A549 (cell line): Measurements from ENCODE around the gene REN. TPM values are rescaled to one million over a fixed set of nuclear protein-coding genes. Genes with fewer than 3 reads are reported as not detected.

Experiments used
- ATAC-seq, 2 experiments: fragments of 200-7000 bp in 1 of 2; fragments of >200 bp in 1 of 2; cut with Nextera tagmentation in 1 of 2; cut with Tn5 transposase in 1 of 2; 3 replicates each; pipeline versions ENCODE4 v1.8.0 to v1.9.1; 2018 to 2020; ENCODE audit warnings: mild to moderate bottlenecking in 1 of 2, moderate library complexity in 1 of 2
- CTCF ChIA-PET: fragments of 300-600 bp; sonication (Branson Sonifier 250); formaldehyde crosslinking; extraction: SDS; loops from one replicate; lab custom pipeline; 2021; ENCODE audit warnings: antibody characterized with exemption, inconsistent platforms; lab: Yijun Ruan, JAX
- POLR2A ChIA-PET: fragments of 350-600 bp; formaldehyde crosslinking; extraction: SDS; loops from one replicate; lab custom pipeline; 2021; ENCODE audit warnings: antibody characterized with exemption, inconsistent platforms; lab: Yijun Ruan, JAX
- DNase-seq, 2 experiments: peaks; one replicate each; pipeline versions ENCODE4 v3.0.0 to v3.0.0-alpha.2; 2011 to 2016; ENCODE audit warnings: low read depth in 1 of 2, low spot score in 1 of 2
- FAIRE-seq: peaks from 2 replicates; lab custom pipeline; 2011; peaks lifted over from hg19 to GRCh38; lab: Jason Lieb, UNC
- H3K27ac ChIP-seq, 2 experiments: fragments of >200 bp; sonication (Bioruptor Twin); formaldehyde crosslinking; 3 replicates each; pipeline ENCODE4 v1.5.1; 2016 to 2017
- H3K4me1 ChIP-seq: fragments of >200 bp; sonication (Bioruptor Twin); formaldehyde crosslinking; 3 replicates; pipeline ENCODE4 v1.6.1; 2016
- H3K4me2 ChIP-seq: fragments of >200 bp; sonication (Bioruptor Twin); formaldehyde crosslinking; 3 replicates; pipeline ENCODE4 v1.6.1; 2016
- H3K4me3 ChIP-seq: fragments of >200 bp; sonication (Bioruptor Twin); formaldehyde crosslinking; 3 replicates; pipeline ENCODE4 v1.5.1; 2016
- H3K9me3 ChIP-seq: fragments of >200 bp; sonication (Bioruptor Twin); formaldehyde crosslinking; 3 replicates; pipeline ENCODE4 v1.6.1; 2016
- EP300 ChIP-seq, 2 experiments: fragments of >200 bp; sonication (Bioruptor Twin); formaldehyde crosslinking; IDR thresholded peaks; 2 replicates in 1 of 2; 3 replicates in 1 of 2; pipeline ENCODE4 v1.6.1; 2016 to 2017
- HEYL ChIP-seq: fragments of 250-450 bp; sonication (Bioruptor Pico); IDR thresholded peaks from 2 replicates; pipeline ENCODE4 v1.8.0; 2021; ENCODE audit warnings: mild to moderate bottlenecking, moderate library complexity
- HOXB5 ChIP-seq: fragments of 250-450 bp; sonication (Bioruptor Pico); IDR thresholded peaks from 2 replicates; pipeline ENCODE4 v1.5.0; 2020; ENCODE audit warnings: mild to moderate bottlenecking, moderate library complexity
- KDM1A ChIP-seq: fragments of 200-600 bp; sonication (generic); IDR thresholded peaks from 2 replicates; pipeline ENCODE4 v1.6.1; 2016; ENCODE audit warnings: low read depth, mild to moderate bottlenecking
- NFE2L2 ChIP-seq: fragments of 150-350 bp; conservative IDR thresholded peaks from 2 replicates; pipeline ENCODE4 v1.6.1; 2014; ENCODE audit warnings: low read length
- POLR2AphosphoS2 ChIP-seq: conservative IDR thresholded peaks from 2 replicates; pipeline ENCODE4 v1.6.1; 2012; ENCODE audit warnings: low read length, improper control_type of control experiment, inconsistent platforms
- RAD21 ChIP-seq, 2 experiments: fragments of >200 bp in 1 of 2; sonication (Bioruptor Twin) in 1 of 2; formaldehyde crosslinking in 1 of 2; IDR thresholded peaks in 1 of 2; conservative IDR thresholded peaks in 1 of 2; 2 replicates in 1 of 2; 3 replicates in 1 of 2; pipeline ENCODE4 v1.6.1; 2012 to 2018; ENCODE audit warnings: inconsistent platforms in 1 of 2
- RFX5 ChIP-seq: fragments of 450-650 bp; IDR thresholded peaks from 2 replicates; pipeline ENCODE4 v1.7.1; 2014; ENCODE audit warnings: antibody characterized with exemption, mild to moderate bottlenecking, moderate library complexity
- SMC3 ChIP-seq: fragments of >200 bp; sonication (Bioruptor Twin); formaldehyde crosslinking; IDR thresholded peaks from 3 replicates; pipeline ENCODE4 v1.6.1; 2018; ENCODE audit warnings: inconsistent platforms
- TFCP2L1 ChIP-seq: fragments of 250-450 bp; sonication (Bioruptor Pico); IDR thresholded peaks from 2 replicates; pipeline ENCODE4 v1.5.0; 2021; ENCODE audit warnings: mild to moderate bottlenecking
- ZFP36 ChIP-seq: fragments of 450-650 bp; IDR thresholded peaks from 2 replicates; pipeline ENCODE4 v1.6.1; 2014; ENCODE audit warnings: borderline replicate concordance; ENCODE audit not compliant: partially characterized antibody
- ZSCAN20 ChIP-seq: fragments of 250-450 bp; sonication (Bioruptor Pico); IDR thresholded peaks from 2 replicates; pipeline ENCODE4 v1.8.0; 2022; ENCODE audit warnings: mild to moderate bottlenecking, moderate library complexity
- WGBS: methylation state at CpG from one replicate; pipeline ENCODE4 v1.1.6; 2017; ENCODE audit errors: missing lambda C conversion rate; 5-methylcytosine and 5-hydroxymethylcytosine counted together
- polyA plus RNA-seq, 4 experiments: library from polyadenylated mRNA; depleted of rRNA in 3 of 4; stranded (reverse); fragments of >200 nt; fragmentation: RNase III in 1 of 4; extraction: RNeasy Plus Mini Kit Qiagen cat#74134 plus additional on column Dnase treatment in 1 of 4; gene quantifications; 2 replicates in 3 of 4; 3 replicates in 1 of 4; pipeline ENCODE4 v1.2.3, GENCODE V29; 2011 to 2017
- TF ChIP-seq, protein P1 (sequence below): fragments of >200 bp; sonication (Bioruptor Twin); formaldehyde crosslinking; IDR thresholded peaks from 3 replicates; pipeline ENCODE4 v1.5.1; 2016
- TF ChIP-seq, protein P2 (sequence below): fragments of >200 bp; sonication (Bioruptor Twin); formaldehyde crosslinking; IDR thresholded peaks from 3 replicates; pipeline ENCODE4 v1.6.1; 2016
- TF ChIP-seq, protein P3 (sequence below): fragments of 250-450 bp; sonication (Bioruptor Pico); IDR thresholded peaks from 2 replicates; pipeline ENCODE4 v1.5.0; 2021; ENCODE audit warnings: mild to moderate bottlenecking, moderate library complexity, borderline replicate concordance

Gene REN
- polyA plus RNA-seq, 2 of the 4 experiments (the other 2 are of a cell fraction) = not detected

DNA sequence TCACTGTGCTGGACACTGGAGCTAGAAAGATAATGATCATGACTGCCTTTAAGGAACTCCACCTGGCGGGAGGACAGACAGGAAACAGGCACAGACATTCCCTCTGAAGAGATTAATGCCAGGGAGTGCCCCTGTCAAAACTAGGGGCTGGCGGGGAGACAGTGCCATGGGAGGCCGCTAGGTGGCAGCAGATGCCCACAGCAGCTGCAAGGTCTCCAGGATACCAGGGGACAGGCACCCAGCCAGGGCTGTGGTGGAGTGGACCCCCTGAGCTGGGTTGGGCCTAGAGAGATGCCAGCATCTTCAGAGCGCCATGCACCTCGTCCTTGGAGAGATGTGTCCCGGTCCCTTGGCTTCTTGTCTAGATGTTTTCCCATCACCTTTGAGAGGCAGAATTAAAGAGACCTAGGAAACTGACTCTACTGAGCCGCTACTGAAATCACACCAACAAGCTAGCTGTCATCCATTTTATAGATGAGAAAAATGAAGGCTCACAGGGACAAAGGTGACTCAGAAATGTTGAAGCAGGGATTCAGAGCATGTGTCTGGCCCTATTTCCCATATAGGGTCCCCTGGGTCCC lies 3.6 kb downstream of the REN start:
- no peaks in the 10 kb centered on the region for H3K4me1 ChIP-seq
- H3K4me3 ChIP-seq = no peak overlapping the region
- no peaks in the 10 kb centered on the region for H3K9me3 ChIP-seq
- peak; percentile 89 to 98 for ATAC-seq
- no peak overlapping the region for H3K4me2 ChIP-seq
- TF ChIP-seq TFCP2L1 (CRISPR knock-in tag) (no peak), HEYL (CRISPR knock-in tag) (no peak), RAD21 (conservative IDR thresholded peaks at IDR 0.05 in 1 of 2, IDR thresholded peaks at IDR 0.05 in 1 of 2) (peak; percentile 97), NFE2L2 (no peak), HOXB5 (0 out of 2 replicates have a peak, but pooled peaks have one; percentile 36), SMC3 (peak; percentile 91), ZFP36 (no peak)
- TF ChIP-seq, protein P1, sequence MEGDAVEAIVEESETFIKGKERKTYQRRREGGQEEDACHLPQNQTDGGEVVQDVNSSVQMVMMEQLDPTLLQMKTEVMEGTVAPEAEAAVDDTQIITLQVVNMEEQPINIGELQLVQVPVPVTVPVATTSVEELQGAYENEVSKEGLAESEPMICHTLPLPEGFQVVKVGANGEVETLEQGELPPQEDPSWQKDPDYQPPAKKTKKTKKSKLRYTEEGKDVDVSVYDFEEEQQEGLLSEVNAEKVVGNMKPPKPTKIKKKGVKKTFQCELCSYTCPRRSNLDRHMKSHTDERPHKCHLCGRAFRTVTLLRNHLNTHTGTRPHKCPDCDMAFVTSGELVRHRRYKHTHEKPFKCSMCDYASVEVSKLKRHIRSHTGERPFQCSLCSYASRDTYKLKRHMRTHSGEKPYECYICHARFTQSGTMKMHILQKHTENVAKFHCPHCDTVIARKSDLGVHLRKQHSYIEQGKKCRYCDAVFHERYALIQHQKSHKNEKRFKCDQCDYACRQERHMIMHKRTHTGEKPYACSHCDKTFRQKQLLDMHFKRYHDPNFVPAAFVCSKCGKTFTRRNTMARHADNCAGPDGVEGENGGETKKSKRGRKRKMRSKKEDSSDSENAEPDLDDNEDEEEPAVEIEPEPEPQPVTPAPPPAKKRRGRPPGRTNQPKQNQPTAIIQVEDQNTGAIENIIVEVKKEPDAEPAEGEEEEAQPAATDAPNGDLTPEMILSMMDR = peak; percentile 98
- TF ChIP-seq, protein P2, sequence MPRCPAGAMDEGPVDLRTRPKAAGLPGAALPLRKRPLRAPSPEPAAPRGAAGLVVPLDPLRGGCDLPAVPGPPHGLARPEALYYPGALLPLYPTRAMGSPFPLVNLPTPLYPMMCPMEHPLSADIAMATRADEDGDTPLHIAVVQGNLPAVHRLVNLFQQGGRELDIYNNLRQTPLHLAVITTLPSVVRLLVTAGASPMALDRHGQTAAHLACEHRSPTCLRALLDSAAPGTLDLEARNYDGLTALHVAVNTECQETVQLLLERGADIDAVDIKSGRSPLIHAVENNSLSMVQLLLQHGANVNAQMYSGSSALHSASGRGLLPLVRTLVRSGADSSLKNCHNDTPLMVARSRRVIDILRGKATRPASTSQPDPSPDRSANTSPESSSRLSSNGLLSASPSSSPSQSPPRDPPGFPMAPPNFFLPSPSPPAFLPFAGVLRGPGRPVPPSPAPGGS = no peak
- ChIA-PET CTCF (interaction anchor here (0.5 to 16.3 kb wide), 88 partner anchors 10 to 989 kb away, joined by 3 to 314 read pairs (median 5); partner anchors contain the start of genes ETNK2, GOLT1A, KISS1 and PLEKHA6), POLR2A (interaction anchor here (0.7 kb wide), 1 partner anchor 835 kb away, joined by 5 read pairs; no protein-coding TSS in a partner anchor)
- no peak overlapping the region for H3K27ac ChIP-seq
- 12% methylated on average over 7 of the region's 7 CpGs for WGBS
- DNase-seq = peak; percentile 77 to 85
- no peak for FAIRE-seq

DNA sequence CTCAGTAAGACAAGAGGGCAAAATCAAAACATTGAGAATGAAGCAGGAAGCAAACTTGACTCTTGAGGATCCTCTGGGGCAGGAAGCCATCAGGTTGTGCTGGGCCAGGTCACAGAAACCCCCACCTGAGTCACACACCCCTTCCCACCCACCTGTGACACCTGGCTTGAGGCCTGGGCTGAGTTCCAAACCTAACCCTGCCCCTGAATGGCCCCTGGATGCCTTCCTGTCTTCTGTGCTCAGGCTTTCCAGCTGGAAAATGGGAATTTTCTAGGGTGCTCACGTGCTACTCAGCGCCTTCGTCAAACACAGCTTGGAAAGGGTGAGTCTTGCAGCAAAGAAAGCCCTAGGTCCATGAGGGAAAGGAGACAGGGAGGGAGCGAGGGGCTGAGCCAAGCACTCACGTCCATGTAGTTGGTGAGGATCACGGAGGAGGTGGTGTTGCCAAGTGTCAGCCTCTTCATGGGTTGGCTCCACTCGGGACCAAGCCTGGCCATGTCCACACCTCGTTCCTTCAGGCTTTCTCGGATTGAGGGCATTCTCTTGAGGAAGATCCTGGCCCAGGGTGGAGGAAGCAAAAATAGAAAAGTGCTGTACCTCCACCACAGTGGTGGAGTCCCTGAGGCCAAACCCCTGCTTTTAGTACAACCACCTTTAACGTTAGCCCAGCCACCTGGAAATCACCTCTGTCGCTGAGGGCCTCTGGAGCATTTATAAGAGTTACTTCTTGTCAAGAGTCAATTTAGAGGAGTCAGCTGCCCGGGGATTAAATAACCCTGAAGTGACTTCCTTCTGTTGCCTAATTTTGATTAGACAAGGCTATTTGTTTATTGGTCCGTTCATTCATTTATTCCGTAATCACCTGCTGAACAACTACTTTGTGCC lies 4.3 kb downstream of the REN start:
- WGBS = 60% methylated on average over 14 of the region's 14 CpGs
- H3K27ac ChIP-seq = no peak overlapping the region
- DNase-seq (no peak), FAIRE-seq (no peak), ATAC-seq (peak in 1 of 2 experiments; percentile 7; a peak in 3 of 6 replicates)
- POLR2A ChIA-PET = interaction anchor here (0.7 kb wide), 1 partner anchor 834 kb away, joined by 5 read pairs; no protein-coding TSS in a partner anchor
- H3K4me3 ChIP-seq = no peak overlapping the region
- no peaks in the 10 kb centered on the region for H3K9me3 ChIP-seq
- no peak overlapping the region for H3K4me2 ChIP-seq
- no peaks in the 10 kb centered on the region for H3K4me1 ChIP-seq
- TF ChIP-seq RAD21 (conservative IDR thresholded peaks at IDR 0.05 in 1 of 2, IDR thresholded peaks at IDR 0.05 in 1 of 2) = no peak
- no peak for TF ChIP-seq RFX5
- no peak for TF ChIP-seq KDM1A
- TF ChIP-seq, protein P3, sequence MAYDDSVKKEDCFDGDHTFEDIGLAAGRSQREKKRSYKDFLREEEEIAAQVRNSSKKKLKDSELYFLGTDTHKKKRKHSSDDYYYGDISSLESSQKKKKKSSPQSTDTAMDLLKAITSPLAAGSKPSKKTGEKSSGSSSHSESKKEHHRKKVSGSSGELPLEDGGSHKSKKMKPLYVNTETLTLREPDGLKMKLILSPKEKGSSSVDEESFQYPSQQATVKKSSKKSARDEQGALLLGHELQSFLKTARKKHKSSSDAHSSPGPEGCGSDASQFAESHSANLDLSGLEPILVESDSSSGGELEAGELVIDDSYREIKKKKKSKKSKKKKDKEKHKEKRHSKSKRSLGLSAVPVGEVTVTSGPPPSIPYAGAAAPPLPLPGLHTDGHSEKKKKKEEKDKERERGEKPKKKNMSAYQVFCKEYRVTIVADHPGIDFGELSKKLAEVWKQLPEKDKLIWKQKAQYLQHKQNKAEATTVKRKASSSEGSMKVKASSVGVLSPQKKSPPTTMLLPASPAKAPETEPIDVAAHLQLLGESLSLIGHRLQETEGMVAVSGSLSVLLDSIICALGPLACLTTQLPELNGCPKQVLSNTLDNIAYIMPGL = no peak
- no peak for TF ChIP-seq POLR2AphosphoS2
- TF ChIP-seq EP300 (IDR thresholded peaks at IDR 0.05) = no peak
- TF ChIP-seq, protein P1 = no peak
- no peak for TF ChIP-seq ZSCAN20
- CTCF ChIA-PET = interaction anchor here (0.6 to 16.3 kb wide), 76 partner anchors 10 to 989 kb away, joined by 3 to 314 read pairs (median 6); partner anchors contain the start of genes ETNK2, GOLT1A, KISS1 and PLEKHA6
